Vagina (tissue), 2 donors: ENCODE data around the gene ARHGAP40.

ENCODE experiments used
- CTCF ChIP-seq, 3 experiments: fragments of 450-650 bp in 2 of 3; fragments of 200-600 bp in 1 of 3; sonication (generic) in 1 of 3; IDR thresholded peaks; one replicate each; pipeline ENCODE4 v1.5.1; 2017 to 2019; ENCODE audit warnings: antibody characterized with exemption in 3 of 3, mild to moderate bottlenecking in 2 of 3, moderate library complexity in 2 of 3
- POLR2AphosphoS5 ChIP-seq, 2 donors: sonication (generic); formaldehyde crosslinking; IDR thresholded peaks; one replicate each; pipeline ENCODE4 v1.9.0; 2017; ENCODE audit warnings: antibody characterized with exemption in 2 of 2, mild to moderate bottlenecking in 2 of 2, low read depth in 1 of 2; ENCODE audit not compliant: insufficient read depth in 1 of 2

- TF ChIP-seq POLR2AphosphoS5 (IDR thresholded peaks at IDR 0.05; ENCODE audit: insufficient read depth in 1 of 2, low read depth in 1 of 2) (no peak), CTCF (IDR thresholded peaks at IDR 0.05) (no peak)
These were observed 31.7 kb upstream of the ARHGAP40 start for GRCh38 chr20:38569747-38570525.
